HG03378 (cell line): ENCODE data around the gene ARL4D.
"Not testable (repeated sequence)": the region's sequence is repeated elsewhere in the genome, so short reads cannot be mapped to it uniquely, and the experiment has no call there.

Experiments used
- ATAC-seq: cut with Tn5 transposase; IDR thresholded peaks from one replicate; pipeline ENCODE4 v1.9.1; 2021; ENCODE audit warnings: mild to moderate bottlenecking, moderate library complexity; ENCODE audit not compliant: unreplicated experiment

Gene ARL4D

DNA sequence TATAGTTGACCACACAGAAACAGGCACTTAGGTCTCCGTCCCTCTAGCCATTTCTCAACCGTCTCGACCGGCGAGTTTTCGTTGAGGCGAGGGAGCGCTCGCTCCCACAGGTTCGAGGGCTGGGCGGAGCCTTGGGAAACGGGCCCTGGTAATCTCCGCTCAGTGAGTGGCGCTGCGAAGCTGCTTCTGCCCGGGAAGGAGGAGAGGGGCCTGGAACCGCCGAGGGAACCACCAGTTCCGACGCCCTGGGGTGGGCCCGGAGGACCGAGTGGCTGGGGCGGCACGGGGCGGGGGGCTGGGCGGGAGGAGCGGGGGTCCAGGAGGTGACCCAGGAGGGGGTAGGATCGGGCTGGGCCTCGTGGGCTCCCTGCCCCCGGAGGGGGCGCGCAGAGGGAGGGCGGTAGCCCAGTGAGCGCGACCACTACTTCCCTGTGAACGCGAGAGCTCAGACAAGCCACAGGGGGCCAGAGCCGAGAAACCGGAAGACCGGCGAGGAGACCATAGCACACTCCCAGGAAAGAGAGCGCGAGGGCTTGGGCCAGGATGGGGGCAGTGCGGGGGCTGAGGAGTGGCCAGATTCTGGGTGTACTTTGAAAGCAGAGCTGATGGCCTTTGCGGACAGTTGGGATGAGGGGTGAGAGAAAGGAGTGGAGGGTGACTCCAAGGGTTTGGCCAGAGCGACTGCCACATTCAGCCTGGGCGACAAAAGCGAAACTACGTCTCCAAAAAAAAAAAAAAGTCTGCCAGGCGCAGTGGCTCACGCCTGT, 29.9 kb upstream of the ARL4D start:
- no peak for ATAC-seq

DNA sequence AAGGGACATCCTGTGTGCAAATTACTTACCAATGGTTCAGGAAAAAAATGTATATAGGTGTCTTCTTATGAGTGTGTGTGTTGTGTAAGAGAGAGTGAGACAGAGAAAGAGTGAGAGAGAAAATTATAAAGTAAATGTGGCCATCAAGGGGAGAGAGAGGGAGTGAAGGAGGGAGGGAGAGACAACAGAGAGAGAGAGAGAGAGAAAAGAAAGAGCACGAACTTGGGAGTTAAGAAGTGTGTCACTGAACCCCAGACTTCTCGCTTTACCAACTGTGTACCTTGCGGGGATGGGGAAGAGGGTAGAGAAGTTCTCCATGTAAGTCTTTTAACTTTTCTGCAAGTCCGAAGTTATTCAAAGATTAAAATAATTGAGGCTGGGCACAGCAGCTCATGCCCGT, 28.8 kb upstream of the ARL4D start:
- no peak for ATAC-seq

DNA sequence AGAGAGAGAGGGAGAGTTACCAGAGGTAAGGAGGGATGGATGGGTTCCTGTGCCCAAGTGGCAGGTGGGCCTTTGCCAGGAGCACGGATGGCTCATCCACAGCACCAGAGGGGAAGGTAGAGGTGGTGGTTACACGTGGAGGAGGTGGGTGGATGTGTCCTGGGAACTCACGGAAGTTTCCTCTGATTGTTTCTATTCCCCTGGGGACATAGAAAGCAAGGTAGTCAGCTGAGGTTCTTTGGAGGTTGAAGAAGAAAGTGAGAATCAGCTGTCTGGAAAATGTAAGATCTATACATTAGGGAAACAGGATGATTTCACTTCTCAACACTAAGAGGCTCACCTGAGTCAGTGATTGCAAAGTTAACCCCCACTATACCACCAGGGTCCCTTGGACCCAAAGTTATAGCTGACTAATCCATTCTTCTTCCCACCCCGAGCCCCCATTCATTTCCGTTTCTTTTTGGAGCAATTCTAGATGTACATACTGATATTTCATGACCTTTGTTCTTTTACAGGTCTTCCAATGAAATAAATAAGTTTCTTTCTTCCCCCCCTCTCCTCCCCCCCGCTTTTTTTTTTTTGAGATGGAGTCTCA, 27.5 kb upstream of the ARL4D start:
- no peak for ATAC-seq

DNA sequence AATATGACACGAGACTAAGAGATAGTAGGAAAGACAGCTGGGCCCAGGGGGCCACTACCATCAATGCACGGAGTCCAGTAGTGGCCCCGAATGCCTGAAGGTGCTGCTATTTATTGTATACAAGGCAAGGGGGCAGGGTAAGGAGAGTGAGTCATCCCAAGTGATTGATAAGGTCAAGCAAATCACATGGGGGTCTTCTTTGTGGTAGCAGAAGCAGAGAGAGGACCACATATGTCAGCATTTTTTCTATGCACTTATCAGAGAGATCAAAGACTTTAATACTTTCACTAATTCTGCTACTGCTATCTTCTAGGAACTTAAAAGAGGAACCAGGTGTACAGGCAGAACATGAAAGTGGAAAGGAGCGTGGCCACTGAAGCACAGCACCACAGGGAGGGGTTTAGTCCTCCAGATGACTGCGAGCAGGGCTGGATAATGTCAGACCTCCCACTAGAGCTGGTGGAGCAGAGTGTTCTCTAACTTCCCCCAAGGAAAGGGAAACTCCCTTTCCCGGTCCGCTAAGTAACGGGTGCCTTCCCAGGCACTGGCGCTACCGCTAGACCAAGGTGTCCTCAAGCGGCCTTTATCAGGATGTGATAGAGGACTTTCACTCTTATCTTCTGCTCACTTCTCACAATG, 26.4 kb upstream of the ARL4D start:
- no peak for ATAC-seq

DNA sequence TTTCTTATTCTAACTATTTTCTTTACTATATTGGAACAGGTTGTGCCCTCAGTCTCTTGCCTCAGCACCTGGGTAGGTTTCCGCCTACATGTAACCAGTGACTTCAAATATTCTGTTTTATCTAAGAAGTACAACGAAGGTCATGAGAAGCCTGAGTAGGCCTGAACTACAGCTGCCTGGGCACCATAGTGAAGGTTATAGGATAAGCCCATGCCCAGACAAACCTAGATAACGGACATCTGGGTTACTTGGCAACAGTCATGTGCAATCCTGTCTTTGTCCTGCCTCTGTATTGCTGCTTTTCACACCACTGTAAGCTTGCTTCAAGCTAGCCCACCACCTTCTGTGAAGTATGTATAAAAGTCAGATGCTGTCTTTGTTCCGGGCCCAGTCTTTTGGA, 25.4 kb upstream of the ARL4D start:
- ATAC-seq: no peak

DNA sequence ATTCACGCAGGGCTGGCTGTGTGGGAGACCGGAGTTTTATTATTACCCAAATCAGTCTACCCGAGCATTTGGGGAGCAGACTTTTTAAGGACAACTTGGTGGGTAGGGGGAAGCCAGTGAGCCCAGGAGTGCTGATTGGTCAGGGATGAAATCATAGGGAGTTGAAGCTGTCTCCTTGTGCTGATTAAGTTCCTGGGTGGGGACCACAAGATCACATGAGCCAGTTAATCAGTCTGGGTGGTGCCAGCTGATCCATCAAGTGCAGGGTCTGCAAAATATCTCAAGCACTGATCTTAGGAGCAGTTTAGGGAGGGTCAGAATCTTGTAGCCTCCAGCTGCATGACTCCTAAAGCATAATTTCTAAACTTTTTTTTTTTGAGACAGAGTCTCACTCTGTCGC, 22.9 kb upstream of the ARL4D start:
- not testable (repeated sequence) for ATAC-seq

DNA sequence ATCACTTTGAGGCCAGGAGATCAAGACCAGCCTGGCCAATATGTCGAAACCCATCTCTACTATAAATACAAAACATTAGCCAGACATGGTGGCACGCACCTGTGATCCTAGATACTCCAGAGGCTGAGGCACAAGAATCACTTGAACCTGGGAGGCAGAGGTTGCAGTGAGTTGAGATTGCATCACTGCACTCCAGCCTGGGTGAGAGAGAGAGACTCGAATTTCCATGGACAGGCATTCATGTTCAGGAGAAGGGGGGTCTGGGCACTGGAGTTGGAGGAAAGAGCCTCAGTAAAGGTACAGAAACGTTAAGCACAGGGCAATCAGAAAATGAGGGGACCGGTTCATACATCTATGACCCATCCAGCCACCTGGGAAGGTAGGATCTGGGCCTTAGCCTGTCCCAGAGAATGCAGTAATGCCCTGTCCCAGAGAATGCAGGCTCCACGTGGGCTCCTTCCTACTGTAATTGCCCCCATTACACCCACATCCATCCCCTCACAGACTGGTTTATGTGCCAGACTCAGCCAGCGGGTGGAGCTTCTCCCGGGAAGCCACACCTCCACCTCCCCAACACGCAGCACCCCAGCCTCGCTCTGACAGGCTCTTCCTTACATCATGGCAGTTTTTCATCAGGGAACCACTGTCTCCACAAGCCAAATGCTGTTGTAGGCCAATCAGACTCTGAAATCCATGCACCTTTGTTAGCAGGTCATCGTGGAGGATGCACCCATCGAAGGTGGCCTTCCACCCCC, 21.6 kb upstream of the ARL4D start:
- ATAC-seq: no peak

DNA sequence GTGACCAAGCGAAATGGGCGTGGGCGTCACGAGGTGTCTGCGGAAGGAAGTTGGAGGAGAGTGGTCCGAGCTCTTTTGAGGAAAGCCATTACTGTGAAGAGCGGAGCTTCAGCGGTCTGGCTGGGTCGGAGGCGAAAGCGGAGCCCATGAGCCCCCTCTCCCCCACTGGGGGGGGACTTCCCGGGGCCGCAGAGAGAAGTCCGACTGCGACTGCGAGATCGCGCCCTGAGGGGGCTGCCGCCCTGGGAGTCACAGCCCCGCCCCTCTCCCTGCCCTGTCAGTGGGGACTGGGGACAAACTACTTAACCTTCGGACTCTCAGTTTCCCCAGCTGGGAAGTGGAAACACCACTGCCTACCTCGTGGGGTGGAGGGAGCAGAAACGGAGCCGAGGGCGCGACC, 20.0 kb upstream of the ARL4D start:
- no peak for ATAC-seq

DNA sequence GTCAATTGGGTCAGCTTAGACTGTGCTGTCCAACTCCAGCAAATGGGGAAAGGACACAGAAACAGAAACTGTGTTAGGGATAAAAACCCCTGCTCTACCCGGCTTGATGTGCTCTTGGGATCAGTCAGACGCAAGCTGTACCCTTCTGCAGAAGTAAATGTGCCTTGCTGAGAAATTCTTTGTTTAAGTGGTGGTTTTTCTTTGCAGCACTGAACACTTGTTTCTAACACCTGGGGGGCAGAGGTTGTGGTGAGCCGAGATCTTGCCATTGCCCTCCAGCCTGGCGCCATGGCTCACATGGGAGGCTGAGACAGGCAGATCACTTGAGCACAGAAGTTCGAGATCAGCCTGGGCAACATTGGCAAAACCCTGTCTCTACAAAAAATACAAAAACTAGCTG, 18.5 kb upstream of the ARL4D start:
- ATAC-seq: no peak

DNA sequence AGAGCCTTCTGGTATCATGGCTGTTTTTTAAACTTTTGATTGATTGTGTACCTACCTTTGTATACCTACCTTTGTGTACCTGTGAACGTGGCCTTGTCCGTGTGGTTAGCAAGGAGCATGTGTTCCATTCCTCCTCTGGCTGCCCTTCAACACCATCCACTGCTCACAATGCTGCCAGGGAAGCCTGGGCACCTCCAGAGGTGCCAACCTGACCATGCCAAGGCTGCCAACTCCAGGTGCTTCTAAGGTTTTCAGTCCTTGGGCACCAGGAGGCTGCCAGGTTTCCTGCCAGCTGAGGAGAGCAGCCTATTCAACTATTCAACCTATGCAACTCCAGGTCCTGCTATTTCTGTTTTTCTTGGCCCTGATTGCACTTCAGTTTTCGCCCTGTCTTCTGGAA, 17.6 kb upstream of the ARL4D start:
- no peak for ATAC-seq

DNA sequence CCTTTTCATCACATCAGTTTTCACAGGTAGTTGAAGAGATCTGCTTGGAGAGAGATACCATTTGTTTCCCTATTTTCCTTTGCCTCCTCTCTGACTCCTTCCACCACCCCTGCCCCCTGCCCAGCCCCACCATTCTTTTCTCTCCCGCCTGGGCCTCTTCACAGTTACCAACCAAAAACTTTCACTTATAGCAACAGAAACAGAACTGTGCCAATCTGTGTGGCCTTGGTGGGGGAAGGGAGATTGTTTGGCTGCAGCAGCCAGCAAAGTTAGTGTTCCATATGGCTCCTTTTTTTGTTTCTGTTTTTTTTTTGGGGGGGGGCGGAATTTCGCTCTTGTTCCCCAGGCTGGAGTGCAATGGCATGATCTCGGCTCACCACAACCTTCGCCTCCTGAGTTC, 17.2 kb upstream of the ARL4D start:
- no peak for ATAC-seq

DNA sequence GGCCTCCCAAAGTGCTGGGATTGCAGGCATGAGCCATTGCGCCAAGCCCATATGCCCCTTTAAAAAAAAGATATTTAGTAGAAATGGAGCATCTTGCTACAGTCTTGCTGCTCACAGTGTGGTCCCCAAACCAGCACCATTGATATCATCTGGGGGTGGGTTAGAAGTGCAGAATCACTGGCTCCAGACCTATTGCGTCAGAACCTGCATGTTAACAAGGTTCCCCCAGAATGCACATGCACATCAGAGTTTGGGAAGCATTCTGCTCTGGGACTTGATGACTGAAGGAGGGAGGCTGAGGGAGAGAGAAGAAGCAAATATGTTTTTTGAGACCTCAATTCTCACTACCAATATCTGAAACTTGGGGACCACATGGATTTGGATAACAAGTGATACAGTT, 16.0 kb upstream of the ARL4D start:
- no peak for ATAC-seq

DNA sequence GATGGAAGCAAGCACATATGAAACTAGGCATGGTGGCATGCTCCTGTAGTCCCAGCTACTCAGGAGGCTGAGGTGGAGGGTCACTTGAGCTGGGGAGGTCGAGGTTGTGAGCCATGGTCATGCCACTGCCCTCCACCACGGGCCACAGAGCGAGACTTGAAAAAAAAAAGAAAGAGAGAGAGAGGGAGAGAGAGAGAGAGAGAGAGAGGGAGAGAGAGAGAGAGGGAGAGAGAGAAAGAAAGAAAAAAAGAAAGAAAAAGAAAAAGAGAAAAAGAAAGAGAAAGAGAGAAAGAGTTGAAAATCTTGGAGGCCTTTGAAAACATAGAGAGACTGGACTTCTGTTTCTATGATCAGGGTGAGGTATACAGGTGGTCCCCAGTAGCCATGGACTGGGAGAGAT, 15.4 kb upstream of the ARL4D start:
- no peak for ATAC-seq

DNA sequence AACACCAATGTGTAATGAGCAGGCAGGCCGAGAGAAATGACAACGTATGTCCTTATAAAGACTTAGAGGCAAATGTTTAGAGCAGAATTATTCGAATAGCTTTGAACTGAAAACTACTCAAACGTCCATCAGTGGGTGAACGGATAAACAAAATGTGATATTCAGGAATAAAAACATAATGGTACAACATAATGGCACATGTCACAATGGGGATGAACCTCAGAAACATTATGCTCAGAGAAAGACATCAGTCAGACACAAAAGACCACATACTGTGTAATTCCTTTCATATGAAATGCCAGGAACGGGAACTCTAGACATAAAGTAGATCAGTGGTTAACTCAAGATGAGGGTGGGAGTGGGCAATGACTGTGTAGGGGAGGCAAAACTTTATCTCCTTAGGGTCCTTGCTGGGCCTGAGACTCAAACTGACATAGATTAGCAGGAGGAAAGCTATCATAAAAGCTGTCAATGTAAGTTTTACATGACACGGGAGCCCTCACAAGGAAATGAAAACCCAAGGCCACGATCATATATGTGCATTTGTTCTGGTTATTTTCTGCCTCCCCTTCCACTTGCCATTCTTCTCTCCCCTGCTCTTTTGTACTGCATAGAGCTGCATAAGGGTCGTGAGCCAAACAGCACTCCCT, 14.8 kb upstream of the ARL4D start:
- ATAC-seq: no peak

DNA sequence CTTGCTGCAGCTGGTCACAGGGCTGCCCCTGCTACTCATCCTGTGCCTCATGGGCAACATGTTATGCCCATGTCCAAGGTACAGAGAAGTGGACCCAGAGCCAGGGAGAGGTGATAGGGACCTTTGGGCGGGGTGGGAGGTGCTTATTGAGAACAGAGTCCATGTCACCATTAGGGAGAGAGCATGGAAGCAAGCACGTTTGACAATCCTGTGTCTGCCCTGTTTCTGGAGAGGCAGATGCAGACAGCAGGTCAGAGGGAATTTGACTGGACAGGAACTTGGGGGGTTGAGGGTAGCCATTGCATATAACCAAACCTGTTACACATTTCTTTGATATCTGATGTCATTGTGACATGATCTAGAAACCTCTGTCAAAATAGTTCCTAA, 14.3 kb upstream of the ARL4D start:
- ATAC-seq: no peak

DNA sequence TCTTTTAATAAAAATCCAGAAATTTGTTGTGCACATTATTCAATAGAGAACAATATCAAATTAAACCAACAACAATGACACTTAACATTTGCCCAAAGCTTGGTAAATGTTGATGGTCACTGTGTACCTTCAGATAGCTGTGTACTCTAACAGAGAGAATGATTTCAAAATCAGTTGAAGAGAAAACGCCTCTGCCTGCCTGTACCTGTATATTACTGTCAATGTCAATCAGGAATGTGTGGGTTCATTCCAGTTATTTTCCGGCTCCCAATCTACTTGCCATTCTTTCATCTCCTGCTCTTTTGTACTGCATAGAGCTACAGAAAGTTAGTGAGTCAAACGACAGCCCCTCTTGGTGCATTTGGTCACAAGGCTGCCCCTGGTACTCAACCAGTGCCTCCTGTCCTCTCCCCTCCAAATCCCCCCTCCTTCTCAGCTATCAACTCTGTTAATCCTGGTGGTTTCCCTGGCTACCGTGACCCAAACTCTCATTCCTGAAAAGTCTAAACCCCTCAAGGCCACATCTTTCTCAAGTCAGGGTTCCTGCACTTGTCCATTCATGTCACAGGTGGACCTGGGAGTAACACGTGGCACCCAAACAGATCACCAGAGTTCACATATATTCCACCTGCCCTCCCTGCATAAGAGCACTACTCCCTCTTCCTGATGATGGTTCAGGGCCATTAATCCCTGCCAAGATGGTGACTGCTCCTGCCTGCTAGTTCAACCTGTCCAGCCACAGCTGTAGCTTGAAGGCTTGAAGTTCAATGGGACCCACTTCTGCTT, 13.6 kb upstream of the ARL4D start:
- no peak for ATAC-seq

DNA sequence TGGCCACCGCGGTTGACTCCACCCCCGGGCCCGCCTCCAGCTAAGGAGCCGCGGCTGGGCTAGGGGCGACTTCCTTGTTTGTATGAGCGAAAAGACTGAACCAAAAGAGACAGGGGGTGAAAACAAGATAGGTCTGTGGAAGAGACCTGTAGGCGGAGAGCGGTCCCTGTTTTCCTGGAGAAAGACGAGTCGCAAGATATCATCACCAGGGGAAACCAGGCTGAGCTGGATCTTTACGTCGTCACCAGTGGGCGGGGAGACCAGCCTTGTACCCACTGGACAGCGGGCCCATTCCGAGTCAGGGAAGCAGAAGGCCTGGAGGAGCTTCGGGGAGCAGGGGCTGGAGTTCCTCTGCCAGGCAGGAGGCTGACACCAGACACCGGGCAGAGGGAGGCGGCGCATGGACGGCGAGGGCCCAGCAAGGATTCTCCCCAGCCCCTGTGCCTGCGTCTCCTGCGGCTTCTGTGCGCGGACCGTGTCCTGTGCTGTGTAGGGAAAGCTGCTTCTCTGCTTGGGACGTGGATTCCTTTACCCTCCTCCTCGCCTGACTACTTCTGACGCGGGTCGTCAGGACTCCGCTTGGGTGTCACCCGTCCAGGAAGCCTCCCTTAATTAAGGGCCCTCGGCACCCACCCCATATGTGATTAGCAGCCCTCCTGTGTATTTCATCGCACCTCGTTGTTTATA, 10.3 kb upstream of the ARL4D start:
- peak; percentile 51 for ATAC-seq

DNA sequence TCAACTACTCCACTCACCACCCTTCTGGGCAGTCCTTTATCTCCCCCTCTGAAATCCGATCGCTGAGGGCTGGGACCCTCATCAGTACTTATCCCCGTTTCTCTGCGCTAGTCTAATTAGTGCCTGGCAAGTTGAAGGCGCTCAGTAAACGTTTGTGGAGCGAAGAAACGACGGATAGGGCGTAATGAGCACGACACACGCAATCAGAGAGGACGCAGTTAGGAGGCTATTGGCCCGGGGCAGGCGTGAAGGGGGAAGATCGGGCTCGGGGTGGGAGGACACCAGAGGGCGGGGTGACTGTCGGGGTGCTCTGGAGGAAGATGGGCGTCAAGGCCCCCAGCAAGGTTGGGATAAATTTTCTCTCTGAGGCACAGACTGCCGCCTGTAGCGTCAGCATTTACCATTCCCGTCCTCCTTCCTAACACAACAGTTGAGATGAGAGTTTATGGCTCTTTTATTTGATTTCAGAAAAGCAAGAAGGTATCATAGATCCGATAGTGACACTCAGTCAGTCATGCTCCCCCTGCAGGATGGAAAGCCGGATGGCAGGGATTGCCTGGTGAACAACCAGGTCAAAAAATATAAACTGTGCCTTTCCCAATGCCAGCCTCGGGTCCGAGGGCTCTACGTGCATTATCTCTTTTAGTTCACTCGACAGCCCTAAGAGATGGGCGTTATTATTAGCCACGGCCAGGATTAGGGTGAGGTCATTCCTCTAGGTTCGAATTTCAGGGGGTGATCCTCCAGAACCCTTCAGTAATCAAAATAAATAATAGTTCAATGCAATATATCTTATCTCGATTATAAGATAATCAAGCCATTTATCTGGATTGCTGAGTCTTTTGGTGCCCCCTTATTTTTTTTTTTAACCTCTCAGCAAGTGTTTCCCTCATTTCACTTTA, 9.5 kb upstream of the ARL4D start:
- ATAC-seq: peak; percentile 42

DNA sequence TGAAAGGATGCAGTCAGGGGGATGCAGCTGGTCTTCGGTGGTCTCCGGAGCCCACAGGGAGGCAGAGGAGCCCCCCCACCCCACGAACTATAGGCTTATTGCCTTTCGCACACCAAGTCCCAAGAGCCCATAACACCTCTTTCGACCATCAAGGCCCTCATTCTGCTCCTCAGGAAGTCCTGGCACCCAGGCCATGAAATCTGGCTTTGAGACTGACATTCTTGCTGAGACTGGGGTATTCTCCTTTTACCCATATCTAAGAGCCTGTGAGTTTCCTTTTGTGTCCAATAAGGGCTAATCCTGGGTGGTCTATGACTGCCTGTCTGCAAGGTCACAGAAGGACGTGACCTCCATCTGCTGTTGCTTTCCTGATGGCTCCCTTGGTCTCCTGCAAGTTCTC, 6.4 kb upstream of the ARL4D start:
- ATAC-seq: no peak
